HG03135 (cell line): Measurements from ENCODE around the gene PTPN20.

Experiments used
- ATAC-seq: cut with Tn5 transposase; IDR thresholded peaks from one replicate; pipeline ENCODE4 v1.9.1; 2021; ENCODE audit warnings: mild to moderate bottlenecking, moderate library complexity; ENCODE audit not compliant: unreplicated experiment

Gene PTPN20

GRCh38 chr10:47033541-47034270, 122.5 kb downstream of the PTPN20 start:
- ATAC-seq = no peak

- ATAC-seq = no peak
These were observed 123.3 kb downstream of the PTPN20 start for GRCh38 chr10:47034441-47035051.

DNA sequence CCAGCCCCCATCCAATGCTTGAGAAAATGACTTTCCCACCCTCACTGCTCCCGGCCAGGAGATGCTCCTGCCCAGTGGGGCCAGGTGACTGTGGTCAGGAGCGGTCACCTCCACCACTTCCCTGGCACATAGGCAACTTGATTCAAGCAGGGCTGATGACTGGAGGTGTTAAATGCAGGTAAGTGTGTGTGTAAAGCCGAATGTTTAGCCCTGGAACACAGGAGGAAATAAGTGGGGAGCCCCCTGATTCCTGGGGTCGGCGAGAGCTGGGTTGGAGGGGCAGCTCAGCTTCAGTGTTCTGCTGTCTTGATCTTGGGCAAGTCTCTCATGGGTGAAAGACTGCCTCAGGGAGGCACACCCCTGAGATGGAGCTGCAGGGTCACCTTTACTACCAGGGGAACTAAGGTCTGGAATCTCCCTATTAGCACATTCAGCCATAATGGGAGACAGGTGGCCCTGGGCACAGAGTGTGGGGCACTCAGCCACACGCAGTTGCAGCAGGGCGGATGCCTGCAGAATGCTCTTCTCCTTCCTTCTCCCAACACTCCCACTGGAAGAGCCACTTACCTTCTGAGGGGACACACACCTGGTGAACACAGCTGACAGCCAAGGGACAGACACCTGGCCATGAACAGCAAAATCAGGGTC, 124.1 kb downstream of the PTPN20 start:
- no peak for ATAC-seq

DNA sequence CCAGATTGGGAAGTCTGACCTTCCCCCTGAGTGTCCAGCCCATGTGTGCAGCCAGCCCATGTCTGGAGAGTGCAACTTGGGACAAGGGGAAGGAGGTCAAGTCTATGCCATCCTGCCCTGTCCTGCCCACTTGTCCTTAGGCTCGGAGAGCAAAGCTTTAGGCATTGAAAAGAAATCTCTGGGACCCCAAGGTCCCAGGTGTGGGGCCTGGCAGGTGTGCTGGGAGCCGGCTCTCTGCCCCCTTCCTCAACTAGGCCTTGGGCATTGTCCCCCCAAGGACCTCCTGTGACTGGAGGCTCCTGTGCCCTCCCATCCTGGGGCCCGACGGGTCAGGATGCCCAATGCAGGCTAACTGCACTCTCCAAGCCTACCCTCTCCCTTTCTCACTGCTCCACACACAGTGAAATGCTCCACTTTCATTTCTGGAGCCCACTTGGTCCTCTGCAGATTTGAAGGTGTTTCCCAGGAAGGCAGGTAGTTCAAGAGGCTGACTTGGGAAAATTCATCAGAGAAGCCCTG, 124.7 kb downstream of the PTPN20 start:
- no peak for ATAC-seq

DNA sequence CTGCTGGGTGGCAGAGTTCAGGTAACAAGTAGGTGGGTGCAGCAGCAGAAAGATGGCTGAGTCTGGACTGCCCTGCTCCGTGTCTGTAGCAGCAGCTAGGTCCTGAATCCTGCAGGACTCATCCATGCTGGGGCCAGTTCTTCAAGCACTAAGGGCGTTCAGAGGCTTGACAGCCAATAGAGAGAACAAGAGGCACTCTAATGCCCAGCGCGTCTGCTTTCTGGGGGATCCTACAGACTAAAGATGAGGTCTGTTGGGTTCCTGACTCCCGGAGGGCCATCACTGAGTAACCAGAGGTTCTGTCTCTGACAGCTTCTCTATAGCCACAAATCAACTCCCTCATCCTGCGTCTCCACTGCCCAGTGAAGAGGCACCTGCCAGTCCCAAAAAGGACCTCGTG, 125.5 kb downstream of the PTPN20 start:
- ATAC-seq = no peak

- no peak for ATAC-seq
These were observed 126.6 kb downstream of the PTPN20 start for GRCh38 chr10:47037654-47038425.

DNA sequence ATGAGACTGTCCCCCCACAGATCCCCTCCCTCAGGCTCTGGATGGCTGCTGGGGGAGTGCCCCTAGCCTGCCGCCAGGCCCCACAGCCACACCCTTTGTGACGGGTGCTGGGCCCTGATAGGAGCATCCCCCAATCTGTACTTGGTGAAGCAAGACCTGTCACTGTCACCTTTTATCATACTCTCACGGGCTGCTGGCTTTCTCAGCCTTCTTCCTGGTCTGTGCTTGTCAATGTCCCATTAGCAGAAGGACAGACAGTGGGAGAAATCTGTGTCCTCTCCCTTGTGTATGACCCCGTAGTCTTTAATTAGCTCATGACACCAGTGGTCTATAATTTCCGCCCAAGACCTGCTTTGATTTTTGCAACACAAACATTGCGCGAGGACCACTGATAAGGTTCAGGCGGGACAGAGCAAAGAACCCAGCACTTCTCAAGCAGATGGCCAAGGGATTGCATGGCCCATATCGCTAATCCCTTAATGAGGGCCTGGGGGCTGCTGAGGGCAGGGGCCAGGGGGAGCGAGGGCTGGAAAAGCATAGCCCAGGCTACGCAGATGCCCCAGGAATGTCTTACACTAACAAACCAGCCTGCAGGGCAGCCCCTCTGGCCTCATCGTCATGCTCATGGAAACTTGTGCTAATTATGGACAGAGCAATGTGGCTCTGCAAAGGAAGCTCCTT, 127.8 kb downstream of the PTPN20 start:
- no peak for ATAC-seq

DNA sequence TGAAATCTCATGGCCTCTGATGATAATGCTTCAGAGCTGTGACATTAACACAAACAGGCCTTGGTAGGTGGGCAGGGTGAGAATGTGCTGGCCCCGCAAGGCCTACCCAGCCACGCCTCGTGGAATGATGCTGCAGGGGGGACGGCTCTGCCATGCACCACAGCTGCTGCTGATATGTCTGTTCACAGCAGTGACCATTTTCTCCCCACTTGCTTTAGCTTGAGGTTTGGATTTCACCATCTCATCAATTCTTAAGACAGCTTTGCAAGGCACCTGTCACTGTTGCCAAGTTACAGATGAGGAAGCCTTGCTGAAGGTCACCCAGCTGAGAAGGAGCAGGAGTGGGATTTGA, 128.3 kb downstream of the PTPN20 start:
- ATAC-seq = no peak

- ATAC-seq = no peak
These were observed 128.8 kb downstream of the PTPN20 start for GRCh38 chr10:47040041-47040491.

- ATAC-seq = no peak
These were observed 129.5 kb downstream of the PTPN20 start for GRCh38 chr10:47040681-47041080.

DNA sequence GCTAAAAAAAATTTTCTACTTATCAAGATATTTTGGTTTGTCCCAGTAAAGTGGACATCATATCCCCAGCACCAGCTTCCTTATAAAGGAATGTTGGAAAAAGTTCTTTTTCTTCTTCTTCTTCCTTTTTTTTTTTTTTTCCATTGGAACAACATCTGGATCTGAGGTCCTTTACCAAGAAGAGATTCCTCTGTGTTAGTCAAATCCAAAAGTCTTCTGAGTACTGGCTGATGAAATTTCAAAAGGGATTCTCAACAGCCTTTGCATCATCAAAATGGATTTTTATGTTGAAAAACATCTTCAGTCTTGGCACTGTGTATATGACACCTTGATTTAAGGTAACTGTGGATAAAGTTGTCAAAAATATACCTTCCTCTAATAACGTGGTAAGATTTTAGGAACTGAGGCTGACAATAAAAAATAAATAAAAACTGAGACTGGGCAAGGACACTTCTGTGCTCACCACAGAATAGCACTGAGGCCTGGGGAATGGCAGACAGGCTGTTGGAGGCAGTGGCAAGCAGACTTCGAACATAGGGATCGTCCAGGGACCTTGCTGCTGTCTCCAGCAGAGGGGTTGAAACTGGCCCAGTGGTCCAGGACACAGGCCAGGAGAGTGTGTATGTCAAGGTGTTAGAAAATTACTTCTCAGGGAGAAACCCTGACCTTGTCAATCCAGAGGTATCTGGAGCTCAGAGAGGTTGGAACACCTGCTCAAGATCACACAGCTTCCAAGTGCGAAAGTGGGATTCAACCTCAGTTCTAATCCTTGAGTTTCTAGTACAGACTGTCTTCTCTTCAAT, 130.4 kb downstream of the PTPN20 start:
- ATAC-seq = no peak

DNA sequence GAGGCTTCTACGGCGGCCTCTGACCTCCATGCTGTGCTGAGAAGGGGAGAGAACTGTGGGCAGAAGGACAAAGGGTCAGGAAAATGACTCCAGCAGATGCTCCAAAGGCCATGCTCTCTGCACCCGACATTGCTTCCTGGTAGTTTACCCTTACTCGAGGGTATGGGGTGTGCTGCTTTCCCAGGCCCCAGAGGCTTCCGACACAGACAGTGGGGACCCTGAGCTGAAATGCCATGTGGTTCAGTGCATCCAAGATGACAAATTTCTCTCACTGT, 130.9 kb downstream of the PTPN20 start:
- ATAC-seq = no peak

DNA sequence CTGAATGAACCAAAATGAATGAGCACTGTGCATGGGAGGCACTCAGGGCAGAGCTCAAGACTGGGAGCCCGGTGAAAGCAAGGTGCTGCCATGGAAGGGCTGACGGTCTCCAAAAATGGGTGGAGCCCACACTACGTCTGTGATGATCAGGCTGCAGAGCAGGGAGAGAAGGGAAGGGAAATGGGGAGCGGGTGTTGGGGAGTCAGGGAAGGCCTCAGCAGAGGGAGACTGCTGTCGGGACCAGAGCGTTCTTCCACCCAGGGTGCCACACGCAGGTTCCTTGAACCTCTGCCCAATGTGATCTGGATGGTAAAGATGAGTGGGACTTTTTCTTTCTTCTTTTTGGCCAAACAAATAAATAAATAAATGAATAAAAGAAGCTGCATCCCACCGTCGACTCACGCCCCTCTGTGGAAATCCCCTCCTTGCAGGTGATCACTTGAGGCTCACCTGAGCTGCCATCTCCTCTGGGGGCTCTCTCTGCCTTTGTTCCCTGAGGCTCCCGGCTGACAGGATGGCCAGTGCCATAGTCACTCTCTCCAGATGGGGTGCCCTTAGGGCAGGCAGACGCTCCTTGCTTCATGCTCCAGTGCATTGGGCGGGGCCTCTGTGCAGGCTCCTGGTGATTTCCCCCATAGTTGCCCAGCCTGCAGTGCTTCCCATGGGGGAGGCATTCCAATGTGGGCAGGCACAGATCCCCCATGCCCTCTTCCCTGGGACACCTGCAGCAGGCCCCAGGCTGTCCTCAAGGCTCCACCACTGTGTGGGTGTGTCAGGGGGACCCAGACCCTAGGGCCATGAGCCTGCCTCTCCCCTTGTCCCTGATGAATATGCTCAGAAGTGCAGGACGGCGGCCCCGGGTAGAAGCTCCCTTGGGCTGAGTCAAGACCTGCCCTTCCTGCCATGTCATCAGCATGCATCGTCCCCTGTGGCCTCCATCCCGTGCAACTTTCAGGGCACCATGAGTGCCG, 131.8 kb downstream of the PTPN20 start:
- ATAC-seq = no peak

- no peak for ATAC-seq
These were observed 132.8 kb downstream of the PTPN20 start for GRCh38 chr10:47043928-47044538.

GRCh38 chr10:47044741-47045140, 133.5 kb downstream of the PTPN20 start:
- ATAC-seq = no peak

- ATAC-seq = no peak
These were observed 134.2 kb downstream of the PTPN20 start for GRCh38 chr10:47045331-47045861.

GRCh38 chr10:47046321-47047126, 135.3 kb downstream of the PTPN20 start:
- no peak for ATAC-seq
